Measurements from ENCODE around the gene TMC7.

The TMC7 gene

DNA sequence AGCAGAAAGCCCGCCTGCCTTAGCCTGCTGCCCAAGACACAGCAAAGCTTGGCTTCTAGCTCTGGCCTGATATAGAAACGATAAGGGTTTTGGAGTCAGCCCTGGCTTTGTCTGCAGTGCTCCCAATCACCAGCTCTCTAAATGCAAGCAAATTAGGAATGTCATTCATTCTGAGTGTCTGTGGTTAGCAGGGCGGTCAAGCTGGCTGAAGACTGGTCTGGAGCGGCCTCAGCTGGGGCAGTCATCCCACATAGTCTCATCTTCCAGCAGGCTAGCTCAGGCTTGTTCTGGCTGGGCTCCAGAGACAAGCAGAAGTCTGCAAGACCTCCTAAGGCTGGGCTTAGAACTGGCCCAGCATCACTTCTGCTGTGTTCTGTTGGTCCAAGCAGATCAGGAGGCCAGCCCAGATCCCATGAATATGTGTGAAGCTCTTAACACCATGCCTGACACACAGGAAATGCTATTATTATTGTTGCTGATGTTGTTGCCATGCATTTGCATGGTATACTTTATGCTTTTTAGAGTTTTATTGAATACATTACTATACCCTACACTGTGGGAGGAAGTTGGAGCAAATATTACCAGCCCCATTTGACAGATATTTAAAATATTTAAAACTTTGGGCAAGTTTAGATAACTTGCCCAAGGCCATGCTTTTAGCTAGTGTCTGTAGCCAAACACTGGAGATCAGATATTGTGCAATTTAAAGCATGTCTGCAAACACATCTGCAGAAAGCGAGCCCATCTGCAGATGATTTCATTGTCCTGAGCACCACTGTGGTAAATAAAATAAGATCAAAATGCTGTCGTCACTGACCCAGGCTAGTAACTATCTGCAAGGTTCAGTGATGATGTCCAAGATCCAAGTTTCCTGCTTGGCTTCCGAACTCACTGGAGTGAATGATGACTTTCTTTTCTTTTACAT is 24.8 kb downstream of the TMC7 start:
- TF ChIP-seq, protein P1, sequence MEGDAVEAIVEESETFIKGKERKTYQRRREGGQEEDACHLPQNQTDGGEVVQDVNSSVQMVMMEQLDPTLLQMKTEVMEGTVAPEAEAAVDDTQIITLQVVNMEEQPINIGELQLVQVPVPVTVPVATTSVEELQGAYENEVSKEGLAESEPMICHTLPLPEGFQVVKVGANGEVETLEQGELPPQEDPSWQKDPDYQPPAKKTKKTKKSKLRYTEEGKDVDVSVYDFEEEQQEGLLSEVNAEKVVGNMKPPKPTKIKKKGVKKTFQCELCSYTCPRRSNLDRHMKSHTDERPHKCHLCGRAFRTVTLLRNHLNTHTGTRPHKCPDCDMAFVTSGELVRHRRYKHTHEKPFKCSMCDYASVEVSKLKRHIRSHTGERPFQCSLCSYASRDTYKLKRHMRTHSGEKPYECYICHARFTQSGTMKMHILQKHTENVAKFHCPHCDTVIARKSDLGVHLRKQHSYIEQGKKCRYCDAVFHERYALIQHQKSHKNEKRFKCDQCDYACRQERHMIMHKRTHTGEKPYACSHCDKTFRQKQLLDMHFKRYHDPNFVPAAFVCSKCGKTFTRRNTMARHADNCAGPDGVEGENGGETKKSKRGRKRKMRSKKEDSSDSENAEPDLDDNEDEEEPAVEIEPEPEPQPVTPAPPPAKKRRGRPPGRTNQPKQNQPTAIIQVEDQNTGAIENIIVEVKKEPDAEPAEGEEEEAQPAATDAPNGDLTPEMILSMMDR (conservative IDR thresholded peaks at IDR 0.05) = no peak
- TF ChIP-seq ZFX (IDR thresholded peaks at IDR 0.05) = no peak
- H3K27ac ChIP-seq = no peak overlapping the region

DNA sequence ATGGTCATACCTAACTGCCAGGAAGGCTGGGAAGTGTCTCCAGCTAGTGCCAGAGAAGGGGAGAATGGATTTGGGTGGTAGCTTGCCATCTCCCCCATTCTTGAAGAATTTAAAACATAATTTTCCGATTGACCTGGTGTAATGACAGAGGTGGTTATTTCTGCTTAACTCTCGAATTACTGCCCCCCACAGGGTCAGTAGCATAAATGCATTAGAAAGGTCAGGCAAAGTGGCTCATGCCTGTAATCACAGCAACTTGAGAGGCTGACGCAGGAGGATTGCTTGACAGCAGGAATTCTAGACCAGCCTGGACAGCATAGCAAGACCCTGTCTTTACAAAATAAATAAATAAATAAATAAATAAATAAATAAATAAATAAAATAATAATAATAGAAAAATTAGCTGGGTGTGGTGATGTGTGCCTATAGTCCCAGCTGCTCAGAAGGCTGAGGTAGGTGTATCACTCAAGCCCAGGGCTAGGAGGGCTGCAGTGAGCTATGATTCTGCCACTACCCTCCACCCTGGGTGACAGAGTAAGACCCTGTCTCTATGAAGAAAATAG is 27.5 kb downstream of the TMC7 start:
- no peak overlapping the region for H3K27ac ChIP-seq
- no peak for TF ChIP-seq ZFX (IDR thresholded peaks at IDR 0.05)
- TF ChIP-seq, protein P1 (conservative IDR thresholded peaks at IDR 0.05) = no peak

DNA sequence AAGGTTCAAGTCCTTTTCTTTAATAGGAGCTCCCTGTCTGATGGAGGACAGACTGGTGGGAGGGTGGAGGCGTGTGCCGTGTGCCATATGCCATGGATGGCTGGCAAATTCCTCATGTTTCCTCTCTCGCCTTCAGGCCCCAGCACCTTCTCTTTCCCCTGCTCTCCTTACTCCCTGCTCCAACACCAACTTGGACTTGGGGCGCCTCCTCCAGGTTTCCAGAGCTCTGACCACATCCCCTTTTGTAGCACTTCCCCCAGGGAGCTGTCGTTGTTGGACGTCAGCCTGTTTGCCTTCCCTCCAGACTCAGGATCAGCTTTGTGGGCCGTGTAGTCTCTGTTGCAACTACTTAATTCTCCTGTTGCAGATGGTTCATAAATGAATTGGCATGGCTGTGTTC is 30.7 kb downstream of the TMC7 start:
- no peak overlapping the region for H3K27ac ChIP-seq
- TF ChIP-seq ZFX (IDR thresholded peaks at IDR 0.05) = no peak

DNA sequence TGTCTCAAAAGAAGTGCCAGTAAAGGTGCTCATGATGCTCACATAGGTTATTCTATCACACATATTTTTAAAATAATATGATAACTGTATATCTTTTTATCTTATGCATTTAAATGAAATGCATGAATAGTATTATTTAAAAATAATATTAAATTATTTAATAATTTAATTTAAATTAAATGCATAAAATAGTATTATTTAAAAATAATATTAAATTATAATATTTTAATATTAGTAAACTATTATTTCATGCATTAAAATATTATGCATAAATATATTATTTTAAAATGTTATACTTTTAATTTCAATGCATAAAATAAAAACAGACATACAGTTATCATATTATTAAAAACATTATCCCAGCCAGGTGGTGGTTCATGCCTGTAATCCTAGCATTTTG is 33.4 kb downstream of the TMC7 start:
- no peak overlapping the region for H3K27ac ChIP-seq
- TF ChIP-seq, protein P1 (conservative IDR thresholded peaks at IDR 0.05) = no peak
- no peak for TF ChIP-seq ZFX (IDR thresholded peaks at IDR 0.05)

DNA sequence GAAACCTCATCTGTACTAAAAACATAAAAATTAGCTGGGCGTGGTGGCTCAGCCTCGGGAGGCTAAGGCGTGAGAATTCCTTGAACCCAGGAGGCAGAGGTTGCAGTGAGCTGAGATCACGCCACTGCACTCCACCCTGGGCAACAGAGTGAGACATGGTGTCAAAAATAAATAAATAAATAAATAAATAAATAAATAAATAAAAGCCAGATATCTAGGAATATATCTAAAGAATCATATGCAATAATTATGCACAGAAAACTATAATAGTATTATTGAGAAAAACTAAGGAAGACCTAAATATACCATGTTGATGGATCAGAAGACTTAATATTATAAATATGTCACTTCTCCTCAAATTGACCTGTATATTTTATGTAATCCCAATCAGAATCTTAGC is 37.0 kb downstream of the TMC7 start:
- TF ChIP-seq, protein P1 (conservative IDR thresholded peaks at IDR 0.05) = no peak
- no peak for TF ChIP-seq ZFX (IDR thresholded peaks at IDR 0.05)
- no peak overlapping the region for H3K27ac ChIP-seq

DNA sequence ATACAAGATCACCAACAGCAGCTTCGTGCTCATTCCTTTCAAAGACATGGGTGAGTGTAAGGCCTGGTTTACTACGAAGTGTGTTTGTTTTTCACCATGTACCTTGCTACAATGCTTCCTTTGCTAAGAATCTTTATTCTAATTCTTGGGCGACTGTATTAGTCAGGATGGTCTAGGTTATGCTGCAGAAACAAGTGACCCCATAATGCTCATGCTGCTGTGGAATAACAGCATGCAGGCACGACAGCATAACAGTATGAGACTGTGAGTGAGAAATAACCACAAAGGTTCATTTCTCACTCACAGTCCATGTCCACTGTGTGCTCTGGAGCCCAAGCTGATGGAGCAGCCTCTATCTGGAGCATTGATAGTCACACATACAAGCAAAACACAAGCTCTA is 38.0 kb downstream of the TMC7 start:
- TF ChIP-seq, protein P1 (conservative IDR thresholded peaks at IDR 0.05) = no peak
- TF ChIP-seq ZFX (IDR thresholded peaks at IDR 0.05) = no peak
- H3K27ac ChIP-seq = no peak overlapping the region

DNA sequence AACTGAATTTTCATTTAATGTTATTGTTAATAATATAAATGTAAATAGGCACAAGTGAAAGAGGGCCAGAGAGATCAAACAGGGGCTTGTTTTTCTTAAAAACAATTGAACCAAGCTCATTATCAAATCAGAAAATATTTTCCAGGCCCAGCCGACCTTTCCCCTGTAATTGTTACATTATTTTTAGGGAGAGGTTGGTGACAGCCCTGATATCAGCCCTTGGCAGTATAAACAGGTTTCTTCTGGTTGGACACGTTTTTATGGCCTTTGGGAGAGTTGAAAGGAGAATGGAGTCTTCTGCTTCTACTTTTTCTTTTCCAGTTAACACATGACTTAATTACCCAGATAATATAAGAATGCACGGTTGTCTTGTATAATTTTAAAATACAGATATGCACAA is 43.7 kb downstream of the TMC7 start:
- no peak for TF ChIP-seq ZFX (IDR thresholded peaks at IDR 0.05)
- TF ChIP-seq, protein P1 (conservative IDR thresholded peaks at IDR 0.05) = no peak
- H3K27ac ChIP-seq = no peak overlapping the region
